GM18868 (cell line): Measurements from ENCODE around the gene RFC5.
"Not testable (repeated sequence)": the region's sequence is repeated elsewhere in the genome, so short reads cannot be mapped to it uniquely, and the experiment has no call there.

Experiments used
- ATAC-seq: cut with Tn5 transposase; IDR thresholded peaks from one replicate; pipeline ENCODE4 v1.9.1; 2021; ENCODE audit warnings: mild to moderate bottlenecking, moderate library complexity; ENCODE audit not compliant: unreplicated experiment

Gene RFC5

GRCh38 chr12:118015306-118015705 is 1.2 kb upstream of the RFC5 start:
- no peak for ATAC-seq

- ATAC-seq: no peak
These were observed 559 bp upstream of the RFC5 start for GRCh38 chr12:118015944-118016343.

- no peak for ATAC-seq
These were observed 1.4 kb downstream of the RFC5 start for GRCh38 chr12:118017926-118018325.

GRCh38 chr12:118020036-118020435 is 3.5 kb downstream of the RFC5 start:
- no peak for ATAC-seq

GRCh38 chr12:118022097-118022727 is 5.7 kb downstream of the RFC5 start:
- not testable (repeated sequence) for ATAC-seq

- ATAC-seq: no peak
These were observed 6.2 kb downstream of the RFC5 start for GRCh38 chr12:118022728-118023109.

GRCh38 chr12:118023301-118023860 is 6.9 kb downstream of the RFC5 start:
- ATAC-seq: no peak

GRCh38 chr12:118025168-118025567 is 8.7 kb downstream of the RFC5 start:
- no peak for ATAC-seq

- no peak for ATAC-seq
These were observed 12.7 kb downstream of the RFC5 start for GRCh38 chr12:118029166-118029565.

- no peak for ATAC-seq
These were observed 15.7 kb downstream of the RFC5 start for GRCh38 chr12:118032188-118032587.

- ATAC-seq: no peak
These were observed 16.8 kb downstream of the RFC5 start for GRCh38 chr12:118033323-118033722.

GRCh38 chr12:118033902-118034301 is 17.4 kb downstream of the RFC5 start:
- ATAC-seq: no peak

GRCh38 chr12:118034429-118035189 is 18.1 kb downstream of the RFC5 start:
- no peak for ATAC-seq

GRCh38 chr12:118035190-118036041 is 18.9 kb downstream of the RFC5 start:
- ATAC-seq: peak; percentile 89

GRCh38 chr12:118036672-118037411 is 20.3 kb downstream of the RFC5 start:
- no peak for ATAC-seq

GRCh38 chr12:118038137-118038536 is 21.6 kb downstream of the RFC5 start:
- no peak for ATAC-seq

- no peak for ATAC-seq
These were observed 25.6 kb downstream of the RFC5 start for GRCh38 chr12:118042091-118042490.

- ATAC-seq: no peak
These were observed 27.6 kb downstream of the RFC5 start for GRCh38 chr12:118044075-118044474.

GRCh38 chr12:118044577-118044976 is 28.1 kb downstream of the RFC5 start:
- ATAC-seq: no peak

- ATAC-seq: no peak
These were observed 29.9 kb downstream of the RFC5 start for GRCh38 chr12:118046430-118046829.
